ENCODE measurements around the gene LAMP2.

The LAMP2 gene

GRCh38 chrX:120468479-120468824 is 644 bp downstream of the LAMP2 start:
- no peaks in the 10 kb centered on the region for H3K4me1 ChIP-seq (ENCODE audit: insufficient read depth, insufficient read length)
- peaks cover 5% of the 10 kb centered on the region for H3K36me3 ChIP-seq (ENCODE audit: insufficient read depth, insufficient read length, low read length)
- peak overlapping the region; percentile 85 for H3K9ac ChIP-seq (ENCODE audit: insufficient read length, low read depth)
- TF ChIP-seq ZNF274 (IDR thresholded peaks at IDR 0.05; ENCODE audit: low read depth, low read length) (no peak), SUZ12 (IDR thresholded peaks at IDR 0.05; ENCODE audit: extremely low read depth, insufficient read depth, insufficient read length) (no peak), YY1 (IDR thresholded peaks at IDR 0.05; ENCODE audit: insufficient read depth, insufficient read length) (no peak)
- no peaks in the 10 kb centered on the region for H3K9me3 ChIP-seq (ENCODE audit: insufficient read depth, low read length)
- peak overlapping the region; percentile 67 for H3K4me3 ChIP-seq (ENCODE audit: insufficient read length, low read depth)
- no peak for DNase-seq (ENCODE audit: low read depth, low spot score)
- H3K27me3 ChIP-seq (ENCODE audit: insufficient read depth, insufficient read length) = no peaks in the 10 kb centered on the region

GRCh38 chrX:120468071-120468470 is 1.0 kb downstream of the LAMP2 start:
- no peak for TF ChIP-seq SUZ12 (IDR thresholded peaks at IDR 0.05; ENCODE audit: extremely low read depth, insufficient read depth, insufficient read length)
- no peak for TF ChIP-seq YY1 (IDR thresholded peaks at IDR 0.05; ENCODE audit: insufficient read depth, insufficient read length)
- TF ChIP-seq ZNF274 (IDR thresholded peaks at IDR 0.05; ENCODE audit: low read depth, low read length) = no peak
- no peaks in the 10 kb centered on the region for H3K9me3 ChIP-seq (ENCODE audit: insufficient read depth, low read length)
- peak overlapping the region; percentile 85 for H3K9ac ChIP-seq (ENCODE audit: insufficient read length, low read depth)
- peak overlapping the region; percentile 67 for H3K4me3 ChIP-seq (ENCODE audit: insufficient read length, low read depth)
- peaks cover 5% of the 10 kb centered on the region for H3K36me3 ChIP-seq (ENCODE audit: insufficient read depth, insufficient read length, low read length)
- H3K27me3 ChIP-seq (ENCODE audit: insufficient read depth, insufficient read length) = no peaks in the 10 kb centered on the region
- no peak for DNase-seq (ENCODE audit: low read depth, low spot score)
- no peaks in the 10 kb centered on the region for H3K4me1 ChIP-seq (ENCODE audit: insufficient read depth, insufficient read length)

- Histone ChIP-seq H3K9ac (ENCODE audit: insufficient read length, low read depth) (no peak overlapping the region), H3K4me1 (ENCODE audit: insufficient read depth, insufficient read length) (no peaks in the 10 kb centered on the region), H3K9me3 (ENCODE audit: insufficient read depth, low read length) (no peaks in the 10 kb centered on the region), H3K4me3 (ENCODE audit: insufficient read length, low read depth) (no peak overlapping the region), H3K36me3 (ENCODE audit: insufficient read depth, insufficient read length, low read length) (peaks cover 9% of the 10 kb centered on the region), H3K27me3 (ENCODE audit: insufficient read depth, insufficient read length) (no peaks in the 10 kb centered on the region)
- TF ChIP-seq ZNF274 (IDR thresholded peaks at IDR 0.05; ENCODE audit: low read depth, low read length) (no peak), SUZ12 (IDR thresholded peaks at IDR 0.05; ENCODE audit: extremely low read depth, insufficient read depth, insufficient read length) (no peak), YY1 (IDR thresholded peaks at IDR 0.05; ENCODE audit: insufficient read depth, insufficient read length) (no peak)
- no peak for DNase-seq (ENCODE audit: low read depth, low spot score)
Measured at GRCh38 chrX:120464411-120464810, 4.7 kb downstream of the LAMP2 start.

- no peak for DNase-seq (ENCODE audit: low read depth, low spot score)
Measured at GRCh38 chrX:120463241-120463640, 5.9 kb downstream of the LAMP2 start.

GRCh38 chrX:120462370-120462769 is 6.7 kb downstream of the LAMP2 start:
- no peak for DNase-seq (ENCODE audit: low read depth, low spot score)
- TF ChIP-seq SUZ12 (IDR thresholded peaks at IDR 0.05; ENCODE audit: extremely low read depth, insufficient read depth, insufficient read length) (no peak), YY1 (IDR thresholded peaks at IDR 0.05; ENCODE audit: insufficient read depth, insufficient read length) (no peak), ZNF274 (IDR thresholded peaks at IDR 0.05; ENCODE audit: low read depth, low read length) (no peak)
- no peak overlapping the region for H3K4me3 ChIP-seq (ENCODE audit: insufficient read length, low read depth)
- H3K27me3 ChIP-seq (ENCODE audit: insufficient read depth, insufficient read length) = no peaks in the 10 kb centered on the region
- H3K9ac ChIP-seq (ENCODE audit: insufficient read length, low read depth) = no peak overlapping the region
- no peaks in the 10 kb centered on the region for H3K9me3 ChIP-seq (ENCODE audit: insufficient read depth, low read length)
- peaks cover 9% of the 10 kb centered on the region for H3K36me3 ChIP-seq (ENCODE audit: insufficient read depth, insufficient read length, low read length)
- no peaks in the 10 kb centered on the region for H3K4me1 ChIP-seq (ENCODE audit: insufficient read depth, insufficient read length)

More at GRCh38 chrX:120463241-120463640, 5.9 kb downstream of the LAMP2 start:
- TF ChIP-seq YY1 (IDR thresholded peaks at IDR 0.05; ENCODE audit: insufficient read depth, insufficient read length) (no peak), ZNF274 (IDR thresholded peaks at IDR 0.05; ENCODE audit: low read depth, low read length) (no peak), SUZ12 (IDR thresholded peaks at IDR 0.05; ENCODE audit: extremely low read depth, insufficient read depth, insufficient read length) (no peak)
- peaks cover 9% of the 10 kb centered on the region for H3K36me3 ChIP-seq (ENCODE audit: insufficient read depth, insufficient read length, low read length)
- no peak overlapping the region for H3K4me3 ChIP-seq (ENCODE audit: insufficient read length, low read depth)
- no peaks in the 10 kb centered on the region for H3K9me3 ChIP-seq (ENCODE audit: insufficient read depth, low read length)
- H3K4me1 ChIP-seq (ENCODE audit: insufficient read depth, insufficient read length) = no peaks in the 10 kb centered on the region
- no peaks in the 10 kb centered on the region for H3K27me3 ChIP-seq (ENCODE audit: insufficient read depth, insufficient read length)
- no peak overlapping the region for H3K9ac ChIP-seq (ENCODE audit: insufficient read length, low read depth)

GRCh38 chrX:120459309-120459708 is 9.8 kb downstream of the LAMP2 start:
- Histone ChIP-seq H3K36me3 (ENCODE audit: insufficient read depth, insufficient read length, low read length) (peaks cover 18% of the 10 kb centered on the region), H3K9me3 (ENCODE audit: insufficient read depth, low read length) (no peaks in the 10 kb centered on the region), H3K27me3 (ENCODE audit: insufficient read depth, insufficient read length) (no peaks in the 10 kb centered on the region), H3K4me1 (ENCODE audit: insufficient read depth, insufficient read length) (no peaks in the 10 kb centered on the region), H3K9ac (ENCODE audit: insufficient read length, low read depth) (no peak overlapping the region), H3K4me3 (ENCODE audit: insufficient read length, low read depth) (no peak overlapping the region)
- DNase-seq (ENCODE audit: low read depth, low spot score) = no peak
- no peak for TF ChIP-seq SUZ12 (IDR thresholded peaks at IDR 0.05; ENCODE audit: extremely low read depth, insufficient read depth, insufficient read length)
- TF ChIP-seq YY1 (IDR thresholded peaks at IDR 0.05; ENCODE audit: insufficient read depth, insufficient read length) = no peak
- no peak for TF ChIP-seq ZNF274 (IDR thresholded peaks at IDR 0.05; ENCODE audit: low read depth, low read length)

- no peak for DNase-seq (ENCODE audit: low read depth, low spot score)
- no peak for TF ChIP-seq YY1 (IDR thresholded peaks at IDR 0.05; ENCODE audit: insufficient read depth, insufficient read length)
- TF ChIP-seq ZNF274 (IDR thresholded peaks at IDR 0.05; ENCODE audit: low read depth, low read length) = no peak
- TF ChIP-seq SUZ12 (IDR thresholded peaks at IDR 0.05; ENCODE audit: extremely low read depth, insufficient read depth, insufficient read length) = no peak
- H3K9me3 ChIP-seq (ENCODE audit: insufficient read depth, low read length) = no peaks in the 10 kb centered on the region
- H3K27me3 ChIP-seq (ENCODE audit: insufficient read depth, insufficient read length) = no peaks in the 10 kb centered on the region
- no peak overlapping the region for H3K4me3 ChIP-seq (ENCODE audit: insufficient read length, low read depth)
- H3K4me1 ChIP-seq (ENCODE audit: insufficient read depth, insufficient read length) = no peaks in the 10 kb centered on the region
- H3K9ac ChIP-seq (ENCODE audit: insufficient read length, low read depth) = no peak overlapping the region
- peaks cover 29% of the 10 kb centered on the region for H3K36me3 ChIP-seq (ENCODE audit: insufficient read depth, insufficient read length, low read length)
Measured at GRCh38 chrX:120457766-120458180, 11.3 kb downstream of the LAMP2 start.

Measured in NT2/D1 (cell line).